Measurements from ENCODE around the gene RBM43. TPM values are rescaled to one million over a fixed set of nuclear protein-coding genes. Genes with fewer than 3 reads are reported as not detected.
"Not testable (repeated sequence)": the region's sequence is repeated elsewhere in the genome, so short reads cannot be mapped to it uniquely, and the experiment has no call there.

Gene RBM43
- total RNA-seq, 4 donors from 2014 or later = 1.0 to 18.5 (median 8.3) TPM

DNA sequence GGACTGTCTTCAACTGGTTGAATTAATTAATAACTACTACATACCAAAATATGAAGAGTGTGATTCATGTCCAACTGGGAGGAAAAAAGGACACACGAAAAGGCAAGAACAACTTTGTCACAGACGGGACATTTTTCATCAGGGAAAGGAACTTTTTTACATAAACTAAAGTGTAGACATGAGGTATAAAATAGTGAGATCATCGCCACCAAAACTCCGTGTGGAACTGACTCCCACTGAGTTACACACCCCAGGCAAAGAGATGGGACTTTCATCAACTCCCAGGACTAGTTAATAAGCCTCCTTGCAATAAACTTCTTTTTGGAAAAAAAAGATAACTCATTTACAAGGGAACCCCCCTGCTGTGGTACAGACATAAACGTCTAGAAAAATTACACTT lies 40.7 kb upstream of the RBM43 start:
- no peaks in the 10 kb centered on the region for H3K4me1 ChIP-seq
- no peaks in the 10 kb centered on the region for H3K9me3 ChIP-seq
- no peaks in the 10 kb centered on the region for H3K27me3 ChIP-seq
- intact Hi-C loops (cut with DNase I; ENCODE audit: low total_unique reads) = no loop called here
- DNase-seq = no peak
- H3K27ac ChIP-seq = no peak overlapping the region
- TF ChIP-seq POLR2A (IDR thresholded peaks at IDR 0.05) = no peak
- TF ChIP-seq, protein P1, sequence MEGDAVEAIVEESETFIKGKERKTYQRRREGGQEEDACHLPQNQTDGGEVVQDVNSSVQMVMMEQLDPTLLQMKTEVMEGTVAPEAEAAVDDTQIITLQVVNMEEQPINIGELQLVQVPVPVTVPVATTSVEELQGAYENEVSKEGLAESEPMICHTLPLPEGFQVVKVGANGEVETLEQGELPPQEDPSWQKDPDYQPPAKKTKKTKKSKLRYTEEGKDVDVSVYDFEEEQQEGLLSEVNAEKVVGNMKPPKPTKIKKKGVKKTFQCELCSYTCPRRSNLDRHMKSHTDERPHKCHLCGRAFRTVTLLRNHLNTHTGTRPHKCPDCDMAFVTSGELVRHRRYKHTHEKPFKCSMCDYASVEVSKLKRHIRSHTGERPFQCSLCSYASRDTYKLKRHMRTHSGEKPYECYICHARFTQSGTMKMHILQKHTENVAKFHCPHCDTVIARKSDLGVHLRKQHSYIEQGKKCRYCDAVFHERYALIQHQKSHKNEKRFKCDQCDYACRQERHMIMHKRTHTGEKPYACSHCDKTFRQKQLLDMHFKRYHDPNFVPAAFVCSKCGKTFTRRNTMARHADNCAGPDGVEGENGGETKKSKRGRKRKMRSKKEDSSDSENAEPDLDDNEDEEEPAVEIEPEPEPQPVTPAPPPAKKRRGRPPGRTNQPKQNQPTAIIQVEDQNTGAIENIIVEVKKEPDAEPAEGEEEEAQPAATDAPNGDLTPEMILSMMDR (IDR thresholded peaks at IDR 0.05) = no peak
- no peak overlapping the region for H3K4me3 ChIP-seq
- H3K36me3 ChIP-seq = no peaks in the 10 kb centered on the region

DNA sequence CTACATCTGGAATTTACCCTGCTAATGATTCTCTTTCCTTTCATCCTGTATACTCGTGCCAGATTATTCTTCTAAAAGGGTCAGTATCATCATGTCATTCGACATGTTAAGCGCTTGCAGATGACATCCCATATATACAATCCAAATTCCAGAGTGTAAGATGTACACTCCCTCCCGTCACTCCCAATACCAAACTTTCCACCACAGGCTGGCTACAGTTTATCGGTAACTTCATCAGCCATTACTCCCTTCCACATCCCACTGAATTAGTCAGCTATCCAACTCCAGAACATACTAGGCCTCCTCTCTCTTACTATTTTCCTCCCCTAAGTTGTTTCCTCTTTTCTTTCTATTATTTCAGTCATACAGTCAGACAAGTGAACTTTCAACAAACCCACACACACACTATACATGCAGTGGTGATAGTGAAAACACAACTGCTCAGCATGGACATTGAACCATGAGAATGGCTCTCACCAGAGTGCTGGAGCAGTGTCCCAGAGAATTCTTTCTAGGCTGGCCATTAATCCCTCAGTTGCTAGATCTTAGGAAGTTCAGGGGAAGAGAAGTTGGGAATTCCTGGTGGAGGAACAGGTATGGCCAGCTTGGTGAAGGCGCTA lies 38.4 kb upstream of the RBM43 start:
- Histone ChIP-seq H3K27me3 (no peaks in the 10 kb centered on the region), H3K36me3 (no peaks in the 10 kb centered on the region), H3K4me3 (no peak overlapping the region), H3K4me1 (no peaks in the 10 kb centered on the region), H3K9me3 (no peaks in the 10 kb centered on the region), H3K27ac (no peak overlapping the region)
- TF ChIP-seq, protein P1 (IDR thresholded peaks at IDR 0.05) = no peak
- TF ChIP-seq POLR2A (IDR thresholded peaks at IDR 0.05) = no peak
- intact Hi-C loops (cut with DNase I; ENCODE audit: low total_unique reads) = no loop called here
- no peak for DNase-seq

DNA sequence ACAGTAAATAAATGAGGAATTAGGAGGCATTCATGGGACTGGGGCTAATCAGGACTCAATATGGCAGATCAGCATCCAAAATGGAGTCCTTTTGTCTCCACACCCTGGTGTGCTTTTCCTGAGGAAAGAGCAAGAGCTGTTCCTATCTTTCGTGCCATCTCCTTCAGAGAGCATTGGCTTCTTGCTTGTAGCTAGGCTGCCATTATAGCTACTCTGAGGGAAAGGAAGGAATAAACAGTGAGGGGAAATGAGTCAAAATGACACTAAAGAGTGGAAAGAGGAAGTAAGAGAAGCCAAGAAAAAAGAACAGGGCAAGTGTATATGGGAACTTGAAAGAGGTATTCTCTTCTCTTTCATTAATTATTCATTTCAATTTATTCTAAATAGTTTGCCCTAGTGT lies 36.2 kb upstream of the RBM43 start:
- TF ChIP-seq POLR2A (IDR thresholded peaks at IDR 0.05) = no peak
- TF ChIP-seq, protein P1 (IDR thresholded peaks at IDR 0.05) = no peak
- DNase-seq = no peak
- Histone ChIP-seq H3K36me3 (no peaks in the 10 kb centered on the region), H3K9me3 (no peaks in the 10 kb centered on the region), H3K27me3 (no peaks in the 10 kb centered on the region), H3K4me1 (no peaks in the 10 kb centered on the region), H3K4me3 (no peak overlapping the region), H3K27ac (no peak overlapping the region)
- intact Hi-C loops (cut with DNase I; ENCODE audit: low total_unique reads) = no loop called here

DNA sequence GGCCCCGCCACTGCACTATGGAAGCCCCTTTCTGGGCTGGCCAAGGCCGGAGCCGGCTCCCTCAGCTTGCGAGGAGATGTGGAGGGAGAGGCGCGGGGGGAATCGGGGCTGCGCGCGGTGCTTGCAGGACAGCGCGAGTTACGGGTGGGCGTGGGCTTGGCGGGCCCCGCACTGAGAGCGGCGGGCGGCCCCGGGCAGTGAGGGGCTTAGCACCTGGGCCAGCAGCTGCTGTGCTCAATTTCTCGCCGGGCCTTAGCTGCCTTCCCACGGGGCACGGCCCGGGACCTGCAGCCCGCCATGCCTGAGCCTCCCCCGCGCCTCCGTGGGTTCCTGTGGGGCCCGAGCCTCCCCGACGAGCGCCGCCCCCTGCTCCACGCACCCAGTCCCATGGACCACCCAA lies 34.3 kb upstream of the RBM43 start:
- H3K9me3 ChIP-seq; H3K4me3 ChIP-seq; H3K27ac ChIP-seq; H3K36me3 ChIP-seq; H3K4me1 ChIP-seq; H3K27me3 ChIP-seq; intact Hi-C loops (cut with DNase I; ENCODE audit: low total_unique reads); DNase-seq: not testable (repeated sequence)

DNA sequence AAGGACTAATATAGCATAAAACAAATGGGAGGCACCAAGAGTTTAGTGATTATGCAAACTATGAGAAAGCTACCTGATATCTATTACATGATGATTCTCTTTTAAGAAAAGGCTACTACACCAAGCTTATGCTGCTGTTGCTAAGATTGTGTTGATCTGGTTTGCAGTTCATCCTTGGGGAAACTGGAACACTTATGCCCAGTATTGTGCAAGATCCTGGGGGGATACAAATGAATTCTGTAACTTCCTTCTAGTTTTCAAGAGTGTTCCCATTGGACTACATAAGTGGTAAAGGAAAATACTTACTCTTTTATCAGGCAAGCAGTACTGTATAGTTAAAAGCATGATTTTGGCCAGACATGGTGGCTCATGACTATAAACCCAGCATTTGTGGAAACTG lies 30.9 kb upstream of the RBM43 start:
- Histone ChIP-seq H3K27me3 (no peaks in the 10 kb centered on the region), H3K4me1 (no peaks in the 10 kb centered on the region), H3K9me3 (no peaks in the 10 kb centered on the region), H3K4me3 (no peak overlapping the region), H3K27ac (no peak overlapping the region), H3K36me3 (no peaks in the 10 kb centered on the region)
- TF ChIP-seq, protein P1 (IDR thresholded peaks at IDR 0.05) = no peak
- no peak for TF ChIP-seq POLR2A (IDR thresholded peaks at IDR 0.05)
- intact Hi-C loops (cut with DNase I; ENCODE audit: low total_unique reads) = no loop called here
- DNase-seq = no peak

DNA sequence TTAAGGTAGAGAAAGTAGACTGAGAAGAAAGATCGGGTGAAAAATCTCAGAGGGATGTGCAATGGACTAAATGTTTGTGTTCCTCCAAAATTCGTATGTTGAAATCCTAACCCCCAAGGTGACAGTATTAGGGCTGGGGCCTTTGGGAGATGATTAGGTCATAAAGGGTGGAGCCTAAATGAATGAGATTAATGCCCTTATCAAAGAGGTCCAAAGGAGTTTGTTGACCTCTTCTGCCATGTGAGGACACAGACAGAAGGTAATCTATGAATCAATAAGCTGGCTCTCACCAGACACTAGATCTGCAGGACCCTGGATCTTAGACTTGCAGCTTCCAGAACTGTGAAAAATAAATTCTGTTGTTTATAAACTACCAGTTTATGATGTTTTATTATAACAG lies 30.5 kb upstream of the RBM43 start:
- no peak for TF ChIP-seq POLR2A (IDR thresholded peaks at IDR 0.05)
- TF ChIP-seq, protein P1 (IDR thresholded peaks at IDR 0.05) = no peak
- intact Hi-C loops (cut with DNase I; ENCODE audit: low total_unique reads) = no loop called here
- no peak overlapping the region for H3K27ac ChIP-seq
- no peak overlapping the region for H3K4me3 ChIP-seq
- no peaks in the 10 kb centered on the region for H3K27me3 ChIP-seq
- no peaks in the 10 kb centered on the region for H3K9me3 ChIP-seq
- no peak for DNase-seq
- H3K36me3 ChIP-seq = no peaks in the 10 kb centered on the region
- no peaks in the 10 kb centered on the region for H3K4me1 ChIP-seq
